Osteocyte (in vitro differentiated cells): ENCODE results near the gene POU2F2. TPM values are rescaled to one million over a fixed set of nuclear protein-coding genes. Genes with fewer than 3 reads are reported as not detected.
"Not testable (repeated sequence)": the region's sequence is repeated elsewhere in the genome, so short reads cannot be mapped to it uniquely, and the experiment has no call there.

ENCODE experiments used
- DNase-seq: peaks from one replicate; pipeline ENCODE4 v3.0.0; 2021; ENCODE audit warnings: mixed read lengths; ENCODE audit not compliant: unreplicated experiment; ENCODE audit errors: extremely low spot score
- H3K27ac Mint-ChIP-seq: one replicate; pipeline ENCODE4 v1.8.0; 2021; ENCODE audit warnings: mild to moderate bottlenecking, mixed read lengths; ENCODE audit not compliant: unreplicated experiment
- H3K27me3 Mint-ChIP-seq: one replicate; pipeline ENCODE4 v1.8.0; 2021; ENCODE audit warnings: mixed read lengths; ENCODE audit not compliant: unreplicated experiment
- H3K36me3 Mint-ChIP-seq: one replicate; pipeline ENCODE4 v1.8.0; 2021; ENCODE audit warnings: mixed read lengths; ENCODE audit not compliant: unreplicated experiment
- H3K4me1 Mint-ChIP-seq: one replicate; pipeline ENCODE4 v1.8.0; 2021; ENCODE audit warnings: mixed read lengths; ENCODE audit not compliant: unreplicated experiment
- H3K4me3 Mint-ChIP-seq: one replicate; pipeline ENCODE4 v1.8.0; 2021; ENCODE audit warnings: mild to moderate bottlenecking, moderate library complexity, mixed read lengths; ENCODE audit not compliant: unreplicated experiment
- H3K9me3 Mint-ChIP-seq: one replicate; pipeline ENCODE4 v1.8.0; 2021; ENCODE audit warnings: mixed read lengths; ENCODE audit not compliant: unreplicated experiment
- total RNA-seq: library from RNA; stranded (reverse); gene quantifications from 2 replicates; pipeline ENCODE4 v1.2.1, GENCODE V29; 2021
- TF ChIP-seq, protein P1 (sequence below): fragments of 200-600 bp; sonication (generic); IDR thresholded peaks from 2 replicates; pipeline ENCODE4 v1.5.0; 2021; ENCODE audit warnings: antibody characterized with exemption, mild to moderate bottlenecking, moderate library complexity

The POU2F2 gene
- total RNA-seq, 1 donor from 2014 or later = 0.64 TPM

DNA sequence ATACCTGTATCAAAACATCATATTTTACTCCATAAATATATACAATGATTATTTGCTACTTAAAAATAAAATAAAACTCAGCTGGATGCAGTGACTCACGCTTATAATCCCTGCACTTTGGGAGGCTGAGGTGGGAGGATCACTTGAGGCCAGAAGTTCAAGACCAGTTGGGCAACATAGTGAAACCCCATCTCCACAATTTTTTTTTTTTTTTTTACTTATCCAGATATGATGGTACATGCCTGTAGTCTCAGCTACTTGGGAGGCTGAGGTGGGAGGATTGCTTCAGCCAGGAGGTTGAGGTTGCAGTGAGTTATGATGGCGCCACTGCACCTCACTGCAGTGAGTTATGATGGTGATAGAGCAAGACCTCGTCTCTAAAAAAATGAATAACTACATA lies 22.4 kb downstream of the POU2F2 start:
- no peak overlapping the region for H3K4me3 Mint-ChIP-seq
- H3K36me3 Mint-ChIP-seq = no peaks in the 10 kb centered on the region
- H3K4me1 Mint-ChIP-seq = peaks cover 47% of the 10 kb centered on the region

DNA sequence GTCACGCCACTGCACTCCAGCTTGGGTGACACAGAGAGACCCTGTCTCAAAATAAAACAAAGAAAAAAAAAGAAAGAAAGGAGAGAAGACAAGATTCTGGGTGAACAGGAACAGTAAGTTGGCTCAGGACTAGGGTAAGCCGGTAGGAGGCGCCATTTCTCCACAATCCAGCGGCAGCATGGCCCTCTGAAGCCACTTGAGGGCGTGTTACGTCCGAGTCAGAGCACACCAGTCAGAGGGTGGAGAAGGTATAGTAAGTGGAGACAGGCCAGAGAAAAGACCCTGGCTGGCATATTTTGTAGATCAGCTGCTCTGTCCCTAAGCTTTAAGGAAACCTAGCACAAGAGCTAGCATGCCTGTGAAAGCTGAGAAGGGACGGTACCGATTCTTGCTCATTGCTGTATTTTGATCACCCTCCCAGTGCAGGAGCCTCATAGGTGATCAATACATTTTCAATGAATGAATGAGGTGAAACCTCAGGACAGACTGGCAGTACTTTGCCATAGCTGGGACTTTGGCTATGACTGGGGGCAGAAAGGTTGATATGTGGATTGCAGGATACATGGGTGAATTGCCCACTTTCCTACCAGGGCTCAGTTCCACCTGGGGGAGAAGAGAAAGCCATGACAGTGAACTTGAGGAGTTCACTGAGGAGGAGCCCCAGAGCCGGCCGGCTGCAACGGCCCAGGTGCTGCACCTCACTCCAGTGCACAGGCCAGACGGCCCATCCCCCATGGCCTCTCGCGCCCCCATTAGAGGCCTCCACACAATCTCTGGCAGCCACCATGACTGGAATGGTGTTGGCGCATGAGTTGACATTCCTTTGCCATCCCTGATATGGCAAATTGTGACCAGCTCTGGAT lies 23.5 kb downstream of the POU2F2 start:
- H3K9me3 Mint-ChIP-seq = no peaks in the 10 kb centered on the region
- no peaks in the 10 kb centered on the region for H3K36me3 Mint-ChIP-seq
- peaks cover 5% of the 10 kb centered on the region for H3K27me3 Mint-ChIP-seq
- no peak overlapping the region for H3K27ac Mint-ChIP-seq
- H3K4me1 Mint-ChIP-seq = peaks cover 37% of the 10 kb centered on the region
- DNase-seq = peak; percentile 93
- TF ChIP-seq, protein P1, sequence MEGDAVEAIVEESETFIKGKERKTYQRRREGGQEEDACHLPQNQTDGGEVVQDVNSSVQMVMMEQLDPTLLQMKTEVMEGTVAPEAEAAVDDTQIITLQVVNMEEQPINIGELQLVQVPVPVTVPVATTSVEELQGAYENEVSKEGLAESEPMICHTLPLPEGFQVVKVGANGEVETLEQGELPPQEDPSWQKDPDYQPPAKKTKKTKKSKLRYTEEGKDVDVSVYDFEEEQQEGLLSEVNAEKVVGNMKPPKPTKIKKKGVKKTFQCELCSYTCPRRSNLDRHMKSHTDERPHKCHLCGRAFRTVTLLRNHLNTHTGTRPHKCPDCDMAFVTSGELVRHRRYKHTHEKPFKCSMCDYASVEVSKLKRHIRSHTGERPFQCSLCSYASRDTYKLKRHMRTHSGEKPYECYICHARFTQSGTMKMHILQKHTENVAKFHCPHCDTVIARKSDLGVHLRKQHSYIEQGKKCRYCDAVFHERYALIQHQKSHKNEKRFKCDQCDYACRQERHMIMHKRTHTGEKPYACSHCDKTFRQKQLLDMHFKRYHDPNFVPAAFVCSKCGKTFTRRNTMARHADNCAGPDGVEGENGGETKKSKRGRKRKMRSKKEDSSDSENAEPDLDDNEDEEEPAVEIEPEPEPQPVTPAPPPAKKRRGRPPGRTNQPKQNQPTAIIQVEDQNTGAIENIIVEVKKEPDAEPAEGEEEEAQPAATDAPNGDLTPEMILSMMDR = peak; percentile 100
- no peak overlapping the region for H3K4me3 Mint-ChIP-seq

More for the DNA sequence above, 22.4 kb downstream of the POU2F2 start:
- no peak for DNase-seq
- H3K27me3 Mint-ChIP-seq = peaks cover 5% of the 10 kb centered on the region
- no peak overlapping the region for H3K27ac Mint-ChIP-seq
- no peaks in the 10 kb centered on the region for H3K9me3 Mint-ChIP-seq
- TF ChIP-seq, protein P1 = no peak

DNA sequence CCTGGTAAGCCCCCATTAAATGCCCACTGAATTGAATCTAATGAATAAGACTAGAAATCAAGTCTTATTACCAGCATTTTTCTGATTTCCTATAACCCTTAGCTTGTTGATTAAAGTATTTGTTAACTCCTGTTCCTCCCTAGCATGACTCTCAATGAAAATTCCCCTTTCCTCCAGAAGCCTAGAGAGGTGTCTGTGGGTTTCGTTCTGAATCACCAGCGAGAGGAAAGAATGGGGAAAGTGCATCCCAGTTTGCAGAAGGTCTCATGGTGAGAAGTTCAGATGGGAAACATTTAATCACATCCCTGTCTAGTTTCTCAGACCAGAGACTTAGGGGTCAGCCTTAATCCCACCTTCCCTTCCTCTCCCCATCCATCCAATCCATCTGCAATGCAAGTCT lies 26.9 kb downstream of the POU2F2 start:
- no peaks in the 10 kb centered on the region for H3K36me3 Mint-ChIP-seq

DNA sequence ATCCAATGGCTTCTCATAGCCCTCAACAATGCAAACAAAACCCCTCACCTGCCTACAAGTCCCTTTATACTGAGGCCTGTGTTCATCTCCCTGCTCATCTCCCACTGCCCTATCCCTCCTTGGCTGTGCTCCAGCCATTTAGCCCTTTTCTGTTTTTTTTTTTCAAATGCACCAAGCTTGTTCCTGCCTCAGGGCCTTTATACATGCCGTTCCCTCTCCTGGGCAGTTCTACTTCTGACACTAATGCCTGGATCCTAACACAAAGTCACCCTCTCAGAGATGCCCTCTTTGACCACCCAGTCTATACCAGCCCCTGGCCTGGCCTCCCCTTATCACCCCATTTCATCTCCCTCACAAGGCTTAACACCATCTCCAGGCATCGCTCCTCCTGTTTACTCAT lies 29.4 kb downstream of the POU2F2 start:
- Mint-ChIP-seq H3K27ac (no peak overlapping the region), H3K9me3 (no peaks in the 10 kb centered on the region), H3K27me3 (peaks cover 5% of the 10 kb centered on the region), H3K36me3 (no peaks in the 10 kb centered on the region), H3K4me3 (no peak overlapping the region), H3K4me1 (no peaks in the 10 kb centered on the region)
- TF ChIP-seq, protein P1 = no peak
- DNase-seq = no peak

More for the DNA sequence above, 26.9 kb downstream of the POU2F2 start:
- TF ChIP-seq, protein P1 = no peak
- Mint-ChIP-seq H3K9me3 (no peaks in the 10 kb centered on the region), H3K4me3 (no peak overlapping the region), H3K4me1 (peaks cover 5% of the 10 kb centered on the region), H3K27ac (no peak overlapping the region), H3K27me3 (peaks cover 5% of the 10 kb centered on the region)
- no peak for DNase-seq

DNA sequence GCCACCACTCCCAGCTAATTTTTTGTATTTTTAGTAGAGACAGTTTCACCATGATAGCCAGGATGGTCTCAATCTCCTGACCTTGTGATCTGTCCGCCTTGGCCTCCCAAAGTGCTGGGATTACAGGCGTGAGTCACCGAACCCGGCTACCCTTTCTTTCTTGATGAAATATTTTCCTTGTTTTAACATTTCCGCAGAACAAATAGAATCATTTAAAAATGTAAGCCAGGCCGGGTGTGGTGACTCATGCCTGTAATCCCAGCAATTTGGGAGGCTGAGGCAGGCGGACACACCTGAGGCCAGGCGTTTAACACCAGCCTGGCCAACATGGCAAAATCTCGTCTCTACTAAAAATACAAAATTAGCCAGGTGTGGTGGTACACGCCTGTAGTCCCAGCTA lies 32.0 kb downstream of the POU2F2 start:
- H3K4me1 Mint-ChIP-seq, H3K9me3 Mint-ChIP-seq, DNase-seq, H3K36me3 Mint-ChIP-seq, H3K27me3 Mint-ChIP-seq, H3K27ac Mint-ChIP-seq, H3K4me3 Mint-ChIP-seq: not testable (repeated sequence)
